SK-N-SH treated with all-trans-retinoic acid at 6 μM for 48 hours (cell line): ENCODE data around the gene C5orf47.

Source experiments
- ARNTL ChIP-seq: fragments of 450-650 bp; formaldehyde crosslinking; IDR thresholded peaks from 2 replicates; pipeline ENCODE4 v1.5.0; 2020; ENCODE audit warnings: low read depth, mild to moderate bottlenecking, moderate library complexity, borderline replicate concordance
- CREB5 ChIP-seq: fragments of 250-450 bp; sonication (Bioruptor Pico); IDR thresholded peaks from 2 replicates; pipeline ENCODE4 v1.5.1; 2020; ENCODE audit warnings: low read depth, mild to moderate bottlenecking, moderate library complexity
- CSDC2 ChIP-seq: fragments of 250-450 bp; sonication (Bioruptor Pico); IDR thresholded peaks from 2 replicates; pipeline ENCODE4 v1.5.0; 2020; ENCODE audit warnings: mild to moderate bottlenecking, moderate library complexity
- ESRRG ChIP-seq: fragments of 250-450 bp; sonication (Bioruptor Pico); IDR thresholded peaks from 2 replicates; pipeline ENCODE4 v1.6.1; 2021; ENCODE audit warnings: mild to moderate bottlenecking
- GLIS3 ChIP-seq: fragments of 250-450 bp; sonication (Bioruptor Pico); IDR thresholded peaks from 2 replicates; pipeline ENCODE4 v1.5.0; 2020; ENCODE audit warnings: mild to moderate bottlenecking, moderate library complexity
- PPARA ChIP-seq: fragments of 250-450 bp; sonication (Bioruptor Pico); IDR thresholded peaks from 2 replicates; pipeline ENCODE4 v1.5.0; 2020; ENCODE audit warnings: mild to moderate bottlenecking, borderline replicate concordance
- RARB ChIP-seq: fragments of 250-450 bp; sonication (Bioruptor Pico); IDR thresholded peaks from 2 replicates; pipeline ENCODE4 v1.8.0; 2021; ENCODE audit warnings: mild to moderate bottlenecking, moderate library complexity
- SNAI2 ChIP-seq: fragments of 250-450 bp; sonication (Bioruptor Pico); IDR thresholded peaks from 2 replicates; pipeline ENCODE4 v1.5.0; 2020; ENCODE audit warnings: mild to moderate bottlenecking, moderate library complexity
- ZFP3 ChIP-seq: fragments of 250-450 bp; sonication (Bioruptor Pico); IDR thresholded peaks from 2 replicates; pipeline ENCODE4 v1.5.0; 2020; ENCODE audit warnings: mild to moderate bottlenecking, moderate library complexity
- ZNF565 ChIP-seq: fragments of 450-650 bp; formaldehyde crosslinking; conservative IDR thresholded peaks from 2 replicates; pipeline ENCODE4 v1.5.0; 2020; ENCODE audit warnings: low read depth, mild to moderate bottlenecking, moderate library complexity
- ZNF70 ChIP-seq: fragments of 450-650 bp; formaldehyde crosslinking; IDR thresholded peaks from 2 replicates; pipeline ENCODE4 v1.5.0; 2020; ENCODE audit warnings: mild to moderate bottlenecking, moderate library complexity
- TF ChIP-seq, protein P1 (sequence below): fragments of 250-450 bp; sonication (Bioruptor Pico); IDR thresholded peaks from 2 replicates; pipeline ENCODE4 v1.8.0; 2020; ENCODE audit warnings: mild to moderate bottlenecking, moderate library complexity, borderline replicate concordance
- TF ChIP-seq, protein P2 (sequence below): fragments of 250-450 bp; sonication (Bioruptor Pico); IDR thresholded peaks from 2 replicates; pipeline ENCODE4 v1.5.1; 2021; ENCODE audit warnings: mild to moderate bottlenecking, moderate library complexity
- TF ChIP-seq, protein P3 (sequence below): fragments of 250-450 bp; sonication (Bioruptor Pico); IDR thresholded peaks from 2 replicates; pipeline ENCODE4 v1.5.0; 2020; ENCODE audit warnings: mild to moderate bottlenecking, moderate library complexity

GRCh38 chr5:173969167-173970049 lies 19.6 kb upstream of the C5orf47 start:
- TF ChIP-seq CSDC2 (CRISPR knock-in tag), result no peak
- TF ChIP-seq, protein P1, sequence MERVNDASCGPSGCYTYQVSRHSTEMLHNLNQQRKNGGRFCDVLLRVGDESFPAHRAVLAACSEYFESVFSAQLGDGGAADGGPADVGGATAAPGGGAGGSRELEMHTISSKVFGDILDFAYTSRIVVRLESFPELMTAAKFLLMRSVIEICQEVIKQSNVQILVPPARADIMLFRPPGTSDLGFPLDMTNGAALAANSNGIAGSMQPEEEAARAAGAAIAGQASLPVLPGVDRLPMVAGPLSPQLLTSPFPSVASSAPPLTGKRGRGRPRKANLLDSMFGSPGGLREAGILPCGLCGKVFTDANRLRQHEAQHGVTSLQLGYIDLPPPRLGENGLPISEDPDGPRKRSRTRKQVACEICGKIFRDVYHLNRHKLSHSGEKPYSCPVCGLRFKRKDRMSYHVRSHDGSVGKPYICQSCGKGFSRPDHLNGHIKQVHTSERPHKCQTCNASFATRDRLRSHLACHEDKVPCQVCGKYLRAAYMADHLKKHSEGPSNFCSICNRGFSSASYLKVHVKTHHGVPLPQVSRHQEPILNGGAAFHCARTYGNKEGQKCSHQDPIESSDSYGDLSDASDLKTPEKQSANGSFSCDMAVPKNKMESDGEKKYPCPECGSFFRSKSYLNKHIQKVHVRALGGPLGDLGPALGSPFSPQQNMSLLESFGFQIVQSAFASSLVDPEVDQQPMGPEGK, result no peak
- no peak for TF ChIP-seq CREB5 (CRISPR knock-in tag)
- no peak for TF ChIP-seq ZFP3 (CRISPR knock-in tag)
- no peak for TF ChIP-seq ARNTL (CRISPR knock-in tag)
- no peak for TF ChIP-seq GLIS3 (CRISPR knock-in tag)
- TF ChIP-seq SNAI2 (CRISPR knock-in tag), result no peak
- TF ChIP-seq, protein P2, sequence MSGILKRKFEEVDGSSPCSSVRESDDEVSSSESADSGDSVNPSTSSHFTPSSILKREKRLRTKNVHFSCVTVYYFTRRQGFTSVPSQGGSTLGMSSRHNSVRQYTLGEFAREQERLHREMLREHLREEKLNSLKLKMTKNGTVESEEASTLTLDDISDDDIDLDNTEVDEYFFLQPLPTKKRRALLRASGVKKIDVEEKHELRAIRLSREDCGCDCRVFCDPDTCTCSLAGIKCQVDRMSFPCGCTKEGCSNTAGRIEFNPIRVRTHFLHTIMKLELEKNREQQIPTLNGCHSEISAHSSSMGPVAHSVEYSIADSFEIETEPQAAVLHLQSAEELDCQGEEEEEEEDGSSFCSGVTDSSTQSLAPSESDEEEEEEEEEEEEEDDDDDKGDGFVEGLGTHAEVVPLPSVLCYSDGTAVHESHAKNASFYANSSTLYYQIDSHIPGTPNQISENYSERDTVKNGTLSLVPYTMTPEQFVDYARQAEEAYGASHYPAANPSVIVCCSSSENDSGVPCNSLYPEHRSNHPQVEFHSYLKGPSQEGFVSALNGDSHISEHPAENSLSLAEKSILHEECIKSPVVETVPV, result no peak
- TF ChIP-seq RARB (CRISPR knock-in tag), result no peak
- TF ChIP-seq ZNF70 (CRISPR knock-in tag), result no peak
- TF ChIP-seq PPARA, result no peak
- TF ChIP-seq, protein P3, sequence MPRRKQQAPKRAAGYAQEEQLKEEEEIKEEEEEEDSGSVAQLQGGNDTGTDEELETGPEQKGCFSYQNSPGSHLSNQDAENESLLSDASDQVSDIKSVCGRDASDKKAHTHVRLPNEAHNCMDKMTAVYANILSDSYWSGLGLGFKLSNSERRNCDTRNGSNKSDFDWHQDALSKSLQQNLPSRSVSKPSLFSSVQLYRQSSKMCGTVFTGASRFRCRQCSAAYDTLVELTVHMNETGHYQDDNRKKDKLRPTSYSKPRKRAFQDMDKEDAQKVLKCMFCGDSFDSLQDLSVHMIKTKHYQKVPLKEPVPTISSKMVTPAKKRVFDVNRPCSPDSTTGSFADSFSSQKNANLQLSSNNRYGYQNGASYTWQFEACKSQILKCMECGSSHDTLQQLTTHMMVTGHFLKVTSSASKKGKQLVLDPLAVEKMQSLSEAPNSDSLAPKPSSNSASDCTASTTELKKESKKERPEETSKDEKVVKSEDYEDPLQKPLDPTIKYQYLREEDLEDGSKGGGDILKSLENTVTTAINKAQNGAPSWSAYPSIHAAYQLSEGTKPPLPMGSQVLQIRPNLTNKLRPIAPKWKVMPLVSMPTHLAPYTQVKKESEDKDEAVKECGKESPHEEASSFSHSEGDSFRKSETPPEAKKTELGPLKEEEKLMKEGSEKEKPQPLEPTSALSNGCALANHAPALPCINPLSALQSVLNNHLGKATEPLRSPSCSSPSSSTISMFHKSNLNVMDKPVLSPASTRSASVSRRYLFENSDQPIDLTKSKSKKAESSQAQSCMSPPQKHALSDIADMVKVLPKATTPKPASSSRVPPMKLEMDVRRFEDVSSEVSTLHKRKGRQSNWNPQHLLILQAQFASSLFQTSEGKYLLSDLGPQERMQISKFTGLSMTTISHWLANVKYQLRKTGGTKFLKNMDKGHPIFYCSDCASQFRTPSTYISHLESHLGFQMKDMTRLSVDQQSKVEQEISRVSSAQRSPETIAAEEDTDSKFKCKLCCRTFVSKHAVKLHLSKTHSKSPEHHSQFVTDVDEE (CRISPR knock-in tag), result no peak
- no peak for TF ChIP-seq ZNF565 (CRISPR knock-in tag)
- no peak for TF ChIP-seq ESRRG (CRISPR knock-in tag)
